ENCODE data around the gene MAGI1.

DNA sequence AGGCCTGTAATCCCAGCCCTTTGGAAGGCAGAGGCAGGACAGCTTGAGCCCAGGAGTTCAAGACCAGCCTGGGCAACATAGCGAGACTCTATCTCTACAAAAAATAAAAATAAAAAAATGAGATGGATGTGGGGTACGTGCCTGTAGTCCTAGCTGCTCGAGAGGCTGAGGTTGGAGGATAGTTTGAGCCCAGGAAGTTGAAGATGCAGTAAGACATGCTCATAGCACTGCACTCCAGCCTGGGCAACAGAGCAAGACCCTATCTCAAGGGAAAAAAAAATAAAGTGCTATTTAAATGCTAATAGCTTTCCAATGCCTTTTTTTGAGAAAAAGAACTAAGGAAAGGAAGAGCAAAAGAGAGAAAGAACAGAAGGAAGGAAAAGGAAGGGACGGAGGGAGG is 94.5 kb downstream of the MAGI1 start:
- TF ChIP-seq, protein P1, sequence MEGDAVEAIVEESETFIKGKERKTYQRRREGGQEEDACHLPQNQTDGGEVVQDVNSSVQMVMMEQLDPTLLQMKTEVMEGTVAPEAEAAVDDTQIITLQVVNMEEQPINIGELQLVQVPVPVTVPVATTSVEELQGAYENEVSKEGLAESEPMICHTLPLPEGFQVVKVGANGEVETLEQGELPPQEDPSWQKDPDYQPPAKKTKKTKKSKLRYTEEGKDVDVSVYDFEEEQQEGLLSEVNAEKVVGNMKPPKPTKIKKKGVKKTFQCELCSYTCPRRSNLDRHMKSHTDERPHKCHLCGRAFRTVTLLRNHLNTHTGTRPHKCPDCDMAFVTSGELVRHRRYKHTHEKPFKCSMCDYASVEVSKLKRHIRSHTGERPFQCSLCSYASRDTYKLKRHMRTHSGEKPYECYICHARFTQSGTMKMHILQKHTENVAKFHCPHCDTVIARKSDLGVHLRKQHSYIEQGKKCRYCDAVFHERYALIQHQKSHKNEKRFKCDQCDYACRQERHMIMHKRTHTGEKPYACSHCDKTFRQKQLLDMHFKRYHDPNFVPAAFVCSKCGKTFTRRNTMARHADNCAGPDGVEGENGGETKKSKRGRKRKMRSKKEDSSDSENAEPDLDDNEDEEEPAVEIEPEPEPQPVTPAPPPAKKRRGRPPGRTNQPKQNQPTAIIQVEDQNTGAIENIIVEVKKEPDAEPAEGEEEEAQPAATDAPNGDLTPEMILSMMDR (IDR thresholded peaks at IDR 0.05): no peak
- no peak for TF ChIP-seq POLR2A (IDR thresholded peaks at IDR 0.05)

Measured in lower leg skin (tissue), 3 donors.